ENCODE measurements around the gene SLC7A6.

Gene SLC7A6

GRCh38 chr16:68264128-68265077 lies at the start of gene SLC7A6:
Gene SLC7A6, plus strand, starts transcription at chr16:68264526. Its CDS starts 10,201 bp downstream, at chr16:68274727.
- in situ Hi-C loops (cut with HindIII; ENCODE audit: low sequenced_read_pairs): no loop called here

- in situ Hi-C loops (cut with HindIII; ENCODE audit: low sequenced_read_pairs): loop anchor here (25.0 kb wide), 1 partner anchor 102 kb away; no protein-coding TSS in a partner anchor
Measured at GRCh38 chr16:68214726-68215125, 49.6 kb upstream of the SLC7A6 start.

GRCh38 chr16:68215302-68215701 lies 49.0 kb upstream of the SLC7A6 start:
- in situ Hi-C loops (cut with HindIII; ENCODE audit: low sequenced_read_pairs): loop anchor here (25.0 kb wide), 1 partner anchor 103 kb away; no protein-coding TSS in a partner anchor

- in situ Hi-C loops (cut with HindIII; ENCODE audit: low sequenced_read_pairs): loop anchor here (25.0 kb wide), 1 partner anchor 104 kb away; no protein-coding TSS in a partner anchor
Measured at GRCh38 chr16:68216240-68216639, 48.1 kb upstream of the SLC7A6 start.

- in situ Hi-C loops (cut with HindIII; ENCODE audit: low sequenced_read_pairs): loop anchor here (25.0 kb wide), 1 partner anchor 105 kb away; no protein-coding TSS in a partner anchor
Measured at GRCh38 chr16:68217506-68217905, 46.8 kb upstream of the SLC7A6 start.

- in situ Hi-C loops (cut with HindIII; ENCODE audit: low sequenced_read_pairs): loop anchor here (25.0 kb wide), 1 partner anchor 108 kb away; no protein-coding TSS in a partner anchor
Measured at GRCh38 chr16:68219725-68220351, 44.5 kb upstream of the SLC7A6 start.

GRCh38 chr16:68223072-68223471 lies 41.3 kb upstream of the SLC7A6 start:
- in situ Hi-C loops (cut with HindIII; ENCODE audit: low sequenced_read_pairs): loop anchor here (25.0 kb wide), 1 partner anchor 111 kb away; no protein-coding TSS in a partner anchor

- in situ Hi-C loops (cut with HindIII; ENCODE audit: low sequenced_read_pairs): no loop called here
Measured at GRCh38 chr16:68226116-68226515, 38.2 kb upstream of the SLC7A6 start.

GRCh38 chr16:68227183-68227793 lies 37.0 kb upstream of the SLC7A6 start:
- in situ Hi-C loops (cut with HindIII; ENCODE audit: low sequenced_read_pairs): no loop called here

- in situ Hi-C loops (cut with HindIII; ENCODE audit: low sequenced_read_pairs): no loop called here
Measured at GRCh38 chr16:68227850-68228553, 36.3 kb upstream of the SLC7A6 start.

GRCh38 chr16:68228652-68229051 lies 35.7 kb upstream of the SLC7A6 start:
- in situ Hi-C loops (cut with HindIII; ENCODE audit: low sequenced_read_pairs): no loop called here

GRCh38 chr16:68229431-68230175 lies 34.7 kb upstream of the SLC7A6 start:
- in situ Hi-C loops (cut with HindIII; ENCODE audit: low sequenced_read_pairs): no loop called here

GRCh38 chr16:68230176-68230571 lies 34.2 kb upstream of the SLC7A6 start:
- in situ Hi-C loops (cut with HindIII; ENCODE audit: low sequenced_read_pairs): no loop called here

GRCh38 chr16:68230956-68231355 lies 33.4 kb upstream of the SLC7A6 start:
- in situ Hi-C loops (cut with HindIII; ENCODE audit: low sequenced_read_pairs): no loop called here

- in situ Hi-C loops (cut with HindIII; ENCODE audit: low sequenced_read_pairs): no loop called here
Measured at GRCh38 chr16:68231384-68232136, 32.8 kb upstream of the SLC7A6 start.

- in situ Hi-C loops (cut with HindIII; ENCODE audit: low sequenced_read_pairs): no loop called here
Measured at GRCh38 chr16:68232335-68232734, 32.0 kb upstream of the SLC7A6 start.

- in situ Hi-C loops (cut with HindIII; ENCODE audit: low sequenced_read_pairs): no loop called here
Measured at GRCh38 chr16:68233085-68233834, 31.1 kb upstream of the SLC7A6 start.

- in situ Hi-C loops (cut with HindIII; ENCODE audit: low sequenced_read_pairs): no loop called here
Measured at GRCh38 chr16:68233835-68234187, 30.5 kb upstream of the SLC7A6 start.
